IPS-NIHi7 (cell line): ENCODE data around the gene UFSP2.
"Not testable (repeated sequence)": the region's sequence is repeated elsewhere in the genome, so short reads cannot be mapped to it uniquely, and the experiment has no call there.

ENCODE experiments used
- DNase-seq: peaks from one replicate; pipeline ENCODE4 v3.0.0; 2012; ENCODE audit warnings: mixed read lengths; ENCODE audit errors: extremely low spot score

UFSP2 gene

DNA sequence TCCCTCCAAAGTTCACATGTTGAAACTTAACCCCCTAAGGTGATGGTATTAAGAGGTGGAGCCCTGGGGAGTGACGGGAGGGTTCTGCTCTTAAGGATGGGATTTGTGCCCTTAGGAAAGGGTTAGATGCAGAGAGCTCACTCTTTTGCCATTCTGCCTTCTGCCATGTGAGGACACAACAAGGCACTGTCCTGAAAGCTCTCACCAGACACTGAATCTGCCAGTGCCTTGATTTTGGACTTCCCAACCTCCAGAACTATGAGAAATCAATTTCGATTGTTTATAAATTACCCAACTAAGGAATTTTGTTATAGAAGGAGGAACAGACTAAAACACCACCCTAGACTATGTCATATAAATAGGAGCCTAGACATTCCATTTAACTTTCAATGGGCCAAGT is 41.7 kb downstream of the UFSP2 start:
- no peak for DNase-seq

DNA sequence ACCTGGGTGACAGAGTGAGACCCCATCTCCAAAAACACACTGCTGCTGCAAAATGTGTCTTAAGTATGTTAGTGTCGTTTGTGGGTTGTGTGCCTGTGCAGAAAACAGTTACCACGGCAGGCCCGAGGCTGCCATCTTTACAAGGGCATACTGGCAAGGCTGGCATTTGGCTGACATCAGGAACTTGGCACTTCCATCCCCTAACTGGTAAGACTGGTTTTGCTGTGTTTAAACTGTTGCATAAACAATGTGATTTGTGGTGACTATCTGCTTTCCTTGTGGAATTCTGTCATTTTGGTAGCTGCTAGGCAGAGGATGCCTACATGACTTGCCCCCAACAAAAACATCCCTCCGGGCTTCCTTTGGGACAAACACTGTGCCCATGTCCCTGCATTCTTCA is 42.3 kb downstream of the UFSP2 start:
- no peak for DNase-seq

DNA sequence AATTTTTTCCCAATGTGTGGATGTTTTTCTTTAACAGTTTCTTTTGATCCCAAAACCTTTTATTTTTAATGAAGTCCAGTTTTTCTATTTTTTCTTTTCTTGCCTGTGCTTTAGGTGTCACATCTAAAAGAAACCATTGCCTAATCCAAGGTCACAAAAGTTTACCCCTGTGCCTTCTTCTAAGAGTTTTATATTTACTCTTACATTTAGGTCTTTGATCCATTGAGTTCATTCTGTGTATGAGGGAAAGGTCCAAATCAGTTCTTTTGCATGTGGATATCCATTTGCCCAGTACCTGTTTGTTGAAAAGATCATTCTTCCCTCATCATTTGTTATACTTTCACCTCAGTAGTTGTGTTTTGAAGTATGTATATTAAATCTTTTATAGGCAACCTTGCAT is 43.0 kb downstream of the UFSP2 start:
- DNase-seq = no peak

DNA sequence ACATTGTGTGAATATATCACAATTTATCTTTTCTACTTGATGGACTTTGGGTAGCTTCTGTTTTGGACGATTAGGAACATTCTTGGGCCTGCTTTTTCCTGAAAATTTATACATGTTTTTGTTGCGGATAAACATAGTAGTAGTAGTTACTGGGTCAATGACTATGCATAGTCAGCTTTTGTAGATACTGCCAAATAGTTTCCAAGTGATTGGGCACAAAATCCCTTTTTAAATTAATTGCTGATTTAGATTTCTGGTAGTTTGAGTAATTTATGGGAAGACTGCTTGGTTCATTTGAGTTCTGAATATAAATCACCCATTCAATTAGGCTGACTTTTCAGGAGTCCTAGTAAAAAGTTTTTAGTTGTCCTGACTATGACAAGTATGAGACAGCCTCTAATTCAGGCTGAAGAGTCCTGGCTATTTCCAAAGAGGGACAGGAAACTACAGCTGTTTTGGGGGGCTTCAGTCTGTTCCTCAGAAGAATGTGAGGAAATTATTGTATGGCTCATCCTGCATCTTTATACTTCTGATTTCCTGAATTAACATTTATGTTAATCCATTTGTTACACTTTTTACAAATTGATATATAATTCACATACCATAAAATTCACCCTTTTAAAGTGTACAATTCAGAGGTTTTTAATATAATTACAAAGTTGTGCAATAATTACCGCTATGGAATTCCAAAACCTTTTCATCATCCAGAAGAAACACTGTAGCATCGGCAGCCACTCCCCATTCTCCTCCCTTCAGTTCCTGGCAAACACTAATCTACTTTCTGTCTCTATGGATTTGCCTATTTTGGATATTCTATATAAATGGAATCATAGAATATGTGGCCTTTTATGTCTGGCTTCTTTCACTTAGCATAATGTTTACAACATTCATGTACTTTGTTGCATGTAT is 44.2 kb downstream of the UFSP2 start:
- DNase-seq = no peak

DNA sequence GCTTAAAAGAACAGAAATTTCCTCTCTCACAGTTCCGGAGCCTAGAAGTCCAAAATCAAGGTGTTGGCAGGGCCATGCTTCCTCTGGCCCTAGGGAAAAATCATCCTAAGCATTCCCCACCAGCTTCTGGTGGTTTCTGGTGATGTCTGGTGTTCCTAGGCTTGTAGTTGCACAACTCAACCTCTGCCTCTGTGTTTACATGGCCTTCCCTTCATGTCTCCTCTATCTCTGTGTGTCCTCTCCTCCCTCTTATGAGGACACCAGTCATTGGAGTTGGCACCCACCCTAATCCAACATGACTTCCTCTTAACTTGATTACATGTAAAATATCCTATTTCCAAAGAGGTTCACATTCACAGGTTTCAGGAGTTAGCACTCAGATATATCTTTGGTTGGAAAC is 45.4 kb downstream of the UFSP2 start:
- no peak for DNase-seq

DNA sequence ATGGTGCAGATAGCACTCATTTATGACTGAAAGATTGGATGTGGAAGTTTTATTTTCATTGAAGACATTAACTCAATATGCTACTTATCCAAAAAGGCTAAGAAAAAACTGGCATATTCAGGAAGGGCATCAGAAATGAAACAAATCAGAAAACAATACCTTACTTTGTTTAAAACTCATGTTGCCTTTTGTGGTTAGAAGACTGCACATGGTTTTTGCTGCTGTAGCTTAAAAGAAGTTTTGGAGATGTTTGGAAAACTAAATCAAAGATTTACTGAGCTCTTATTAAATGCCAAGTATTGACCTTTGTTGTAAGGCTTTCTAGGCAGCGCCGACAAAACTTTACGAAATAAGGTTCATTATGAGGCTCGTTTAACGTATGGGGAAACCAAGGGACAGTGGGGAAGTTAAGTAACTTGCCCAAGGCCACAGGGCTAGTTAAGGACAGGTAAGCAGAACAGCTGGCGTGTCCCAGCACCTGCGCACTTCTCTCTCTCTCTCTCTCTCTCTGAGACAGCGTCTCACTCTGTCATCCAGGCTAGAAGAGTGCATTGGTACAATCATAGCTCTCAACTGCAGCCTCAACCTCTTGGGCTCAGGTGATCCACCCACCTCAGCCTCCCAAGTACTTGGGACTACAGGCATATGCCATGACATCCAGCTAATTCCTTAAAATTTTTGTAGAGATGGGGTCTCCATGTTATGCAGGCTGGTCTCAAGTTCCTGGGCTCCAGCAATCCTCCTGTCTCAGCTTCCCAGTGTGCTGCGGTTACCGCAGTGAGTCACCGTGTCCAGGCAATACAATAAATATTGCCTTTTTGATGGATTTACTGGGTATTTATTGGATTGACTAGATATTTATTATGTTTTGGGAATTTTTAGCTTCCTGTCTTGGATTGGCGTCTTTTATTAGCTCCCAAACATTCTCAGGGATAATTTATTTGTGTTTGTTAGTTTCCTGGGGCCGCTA is 46.2 kb downstream of the UFSP2 start:
- DNase-seq = no peak

DNA sequence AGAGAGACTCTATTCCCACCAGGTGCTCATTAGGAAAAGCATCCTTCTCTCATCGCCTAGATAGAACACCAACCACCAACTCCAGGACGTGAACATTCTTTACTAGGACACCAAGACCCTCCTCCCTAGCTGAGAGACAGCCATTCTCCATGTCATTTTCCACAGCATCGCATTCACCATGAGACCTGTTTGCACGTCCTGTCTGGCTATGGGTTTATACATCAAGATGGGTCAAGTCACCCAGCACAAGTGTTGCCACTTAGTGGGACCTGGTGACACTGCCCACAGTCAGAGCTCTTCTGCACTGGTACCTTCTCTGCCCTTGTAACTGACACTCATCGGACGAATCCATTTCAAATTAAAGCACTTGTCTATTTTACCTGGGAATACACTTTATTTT is 47.5 kb downstream of the UFSP2 start:
- no peak for DNase-seq

DNA sequence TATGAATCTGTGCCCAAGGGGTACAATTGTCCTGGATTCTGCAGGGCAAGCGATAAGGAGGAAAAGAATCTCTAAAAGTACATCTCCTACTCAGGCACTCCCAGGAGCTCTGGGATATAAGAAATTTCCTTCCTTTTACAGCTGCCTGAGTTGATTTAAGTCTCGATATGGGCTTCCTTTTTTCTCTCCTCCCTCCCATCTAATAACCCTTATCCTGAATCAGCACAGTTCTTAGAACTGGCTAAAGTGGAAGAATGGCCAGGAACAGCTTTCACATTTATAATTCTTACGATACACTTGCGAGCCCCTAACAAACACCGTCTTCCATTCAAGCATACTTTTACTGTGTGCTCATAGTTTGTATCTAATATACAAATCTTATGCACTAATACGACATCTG is 51.2 kb downstream of the UFSP2 start:
- no peak for DNase-seq

DNA sequence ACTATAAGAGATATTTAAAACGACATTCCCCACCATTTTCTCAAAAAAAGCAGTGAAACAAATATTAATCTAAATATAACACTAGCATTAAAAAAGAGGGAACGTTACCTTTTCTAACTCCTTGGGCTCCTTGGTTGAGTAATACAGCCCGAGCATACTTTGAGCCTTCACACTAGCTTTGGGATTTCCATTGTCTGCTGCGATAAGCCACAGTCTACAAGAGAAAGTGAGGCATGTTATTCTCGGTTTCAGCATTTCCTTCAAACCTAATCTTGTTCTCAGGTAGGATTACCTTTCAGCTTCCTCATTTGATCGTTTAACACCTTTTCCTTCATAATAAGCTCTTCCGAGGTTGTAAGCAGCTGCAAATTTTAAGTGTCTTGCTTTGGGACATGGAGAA is 51.7 kb downstream of the UFSP2 start:
- DNase-seq = no peak

DNA sequence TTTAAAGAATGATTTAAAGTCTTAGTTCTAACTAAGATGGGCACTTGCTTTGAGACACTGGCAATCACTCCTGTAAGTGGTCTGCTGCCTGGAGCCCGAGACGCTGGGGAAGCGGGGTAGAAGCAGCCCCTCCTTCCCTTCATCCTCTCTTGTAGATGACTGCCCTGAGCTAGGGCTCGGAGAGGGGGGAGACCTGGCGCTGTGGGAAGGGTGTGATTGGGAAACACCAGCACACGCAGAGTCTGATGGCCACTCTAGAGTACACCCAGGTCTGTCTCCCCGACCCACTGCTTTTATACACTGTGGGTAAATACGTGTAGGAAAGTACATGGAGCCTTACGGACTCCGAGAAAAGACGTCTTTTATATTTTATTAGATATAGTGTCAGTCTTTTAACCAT is 54.1 kb downstream of the UFSP2 start:
- DNase-seq = no peak

DNA sequence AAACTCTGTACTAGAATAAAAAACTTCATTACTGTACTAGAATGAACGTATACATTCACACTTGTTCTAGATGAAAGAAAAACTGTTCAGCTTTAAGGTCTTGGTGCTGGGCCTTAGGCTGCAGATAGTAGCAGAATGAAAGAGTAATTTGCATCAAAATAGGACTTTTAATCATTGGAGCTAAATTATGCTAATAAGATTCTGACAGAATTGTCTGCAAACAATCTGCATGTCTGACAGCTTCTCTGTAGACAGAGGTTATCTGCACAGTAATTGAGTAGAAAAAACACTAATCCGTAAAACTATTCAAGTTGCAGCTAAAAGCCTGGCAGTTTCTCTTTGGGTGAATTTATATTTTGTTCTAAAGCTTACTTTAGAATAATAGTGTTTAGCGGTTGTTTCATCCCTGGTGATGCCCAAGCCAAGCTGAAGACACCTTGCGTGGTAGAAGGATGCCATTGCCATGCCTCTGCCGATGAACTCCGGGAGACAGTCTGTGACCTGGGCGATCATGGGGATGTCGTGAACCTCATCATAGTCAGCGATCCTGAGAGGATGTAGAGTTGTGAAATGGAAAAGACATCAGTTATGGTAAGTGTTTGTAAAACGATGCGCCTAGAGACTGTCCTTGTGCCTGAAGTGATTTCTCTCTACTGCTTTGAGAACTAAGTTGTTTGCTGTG is 55.4 kb downstream of the UFSP2 start:
- DNase-seq = no peak

DNA sequence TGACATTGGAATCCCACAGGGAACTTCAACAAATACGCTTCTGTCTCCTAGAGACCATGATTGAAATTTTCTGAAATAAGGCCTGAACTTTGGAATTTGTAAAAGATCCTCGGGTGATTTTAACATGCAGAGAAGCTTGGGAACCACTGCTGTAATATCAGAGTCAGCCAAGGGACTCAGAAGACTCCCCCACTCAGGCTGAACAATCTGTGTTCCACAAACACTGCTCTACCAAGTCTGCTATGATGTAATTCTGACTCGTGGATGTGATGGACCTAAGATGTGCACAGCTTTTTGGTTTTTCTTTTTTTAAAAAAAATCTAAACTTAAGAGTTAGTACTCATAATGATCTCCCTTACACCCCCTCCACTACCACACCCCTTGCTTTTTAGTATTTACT is 56.0 kb downstream of the UFSP2 start:
- no peak for DNase-seq

DNA sequence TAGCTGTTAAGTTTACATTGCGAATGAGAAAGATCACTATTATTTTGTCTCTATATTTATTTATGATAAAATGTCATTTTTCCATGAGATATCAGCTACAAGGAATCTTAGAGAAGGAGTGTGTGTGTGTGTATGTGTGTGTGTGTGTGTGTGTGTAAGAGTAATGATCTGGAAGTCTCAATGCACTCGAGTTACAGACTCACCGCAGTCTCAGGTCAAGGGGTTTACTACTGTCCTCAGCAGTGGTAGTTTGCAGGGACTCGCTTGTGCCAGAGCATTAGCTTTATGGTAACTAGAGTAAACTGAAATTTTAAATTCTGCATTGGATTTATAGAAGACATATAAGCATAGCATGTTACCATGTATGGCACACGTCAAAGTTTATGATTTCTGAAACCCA is 60.9 kb downstream of the UFSP2 start:
- no peak for DNase-seq

DNA sequence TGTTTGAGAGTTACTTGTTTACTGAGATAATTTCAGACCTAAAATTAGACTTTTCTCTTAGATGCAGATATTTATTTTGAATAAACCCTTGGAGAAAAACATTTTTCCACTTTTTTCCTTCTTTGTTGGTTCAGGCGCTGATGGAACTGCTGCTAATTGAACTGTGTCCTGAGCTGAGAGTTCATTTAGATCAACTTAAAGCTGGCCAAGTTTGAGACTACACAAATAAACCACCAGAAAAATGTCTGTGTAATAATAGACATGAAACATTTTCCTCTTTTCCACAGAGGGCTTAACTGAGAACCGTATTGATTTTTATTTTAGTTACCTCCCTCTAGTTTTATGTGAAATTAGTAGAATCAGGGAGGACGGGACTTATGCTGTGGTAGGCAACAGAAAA is 62.5 kb downstream of the UFSP2 start:
- DNase-seq = no peak

DNA sequence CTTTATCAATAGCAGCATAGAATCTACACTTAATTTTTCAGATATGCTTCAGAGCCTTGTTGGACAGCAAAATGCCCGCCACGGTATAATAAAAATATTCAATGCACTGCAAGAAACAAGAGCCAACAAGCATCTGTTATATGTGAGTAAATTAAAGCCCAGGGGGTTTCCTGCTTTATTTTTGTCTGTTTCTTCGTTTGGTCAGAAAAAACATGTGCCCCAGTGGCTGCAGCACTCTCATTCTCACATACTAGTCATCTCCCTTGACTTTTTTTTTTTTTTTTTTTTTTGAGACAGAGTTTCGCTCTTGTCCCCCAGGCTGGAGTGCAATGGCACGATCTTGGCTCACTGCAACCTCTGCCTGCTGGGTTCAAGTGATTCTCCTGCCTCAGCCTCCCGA is 63.2 kb downstream of the UFSP2 start:
- not testable (repeated sequence) for DNase-seq

DNA sequence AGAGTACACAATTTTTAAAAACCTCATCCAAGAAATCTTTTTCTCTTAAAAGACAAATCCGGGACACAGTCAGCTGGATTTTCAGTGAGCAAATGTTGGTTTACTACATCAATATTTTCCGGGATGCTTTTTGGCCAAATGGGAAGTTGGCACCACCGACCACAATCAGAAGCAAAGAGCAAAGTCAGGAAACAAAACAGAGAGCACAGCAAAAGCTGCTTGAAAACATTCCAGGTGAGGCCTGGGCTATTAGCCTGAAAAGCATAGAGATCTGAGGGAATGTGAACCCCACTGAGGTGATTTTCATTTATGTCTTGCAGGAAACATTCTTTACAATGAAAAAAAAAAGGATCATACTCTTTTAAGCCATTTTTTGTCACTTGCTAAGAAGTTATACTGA is 63.9 kb downstream of the UFSP2 start:
- no peak for DNase-seq

DNA sequence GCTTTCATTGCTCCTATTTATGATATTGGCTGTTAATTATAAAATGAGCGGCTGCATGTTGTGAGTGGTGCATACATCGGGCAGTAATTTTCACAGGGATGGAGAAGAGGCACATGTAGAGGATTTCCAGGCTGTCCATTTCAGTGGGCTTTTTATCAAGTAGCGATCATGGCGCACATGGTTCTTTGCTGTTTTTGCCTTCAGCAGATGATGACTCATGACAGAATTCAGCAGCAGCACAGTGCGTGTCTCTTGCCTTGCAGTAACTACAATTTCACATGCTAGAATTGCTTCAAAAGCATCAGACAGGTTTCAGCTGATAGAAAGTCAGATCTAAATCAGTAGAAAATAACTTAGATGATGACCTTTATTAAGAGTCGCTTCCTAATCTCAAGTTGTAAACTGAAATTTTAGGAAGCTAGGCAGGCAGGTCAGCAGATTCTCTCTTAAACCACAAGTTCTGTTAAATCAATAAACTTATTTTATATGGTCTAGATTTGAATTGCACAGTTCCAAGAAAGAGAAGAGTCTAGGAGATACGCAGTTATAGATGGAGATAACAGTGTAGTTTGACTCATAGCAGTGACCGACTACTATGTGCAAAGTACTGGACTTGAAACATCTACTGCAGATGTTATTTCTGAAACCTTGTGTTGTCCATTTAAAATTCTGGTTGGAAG is 65.9 kb downstream of the UFSP2 start:
- no peak for DNase-seq

DNA sequence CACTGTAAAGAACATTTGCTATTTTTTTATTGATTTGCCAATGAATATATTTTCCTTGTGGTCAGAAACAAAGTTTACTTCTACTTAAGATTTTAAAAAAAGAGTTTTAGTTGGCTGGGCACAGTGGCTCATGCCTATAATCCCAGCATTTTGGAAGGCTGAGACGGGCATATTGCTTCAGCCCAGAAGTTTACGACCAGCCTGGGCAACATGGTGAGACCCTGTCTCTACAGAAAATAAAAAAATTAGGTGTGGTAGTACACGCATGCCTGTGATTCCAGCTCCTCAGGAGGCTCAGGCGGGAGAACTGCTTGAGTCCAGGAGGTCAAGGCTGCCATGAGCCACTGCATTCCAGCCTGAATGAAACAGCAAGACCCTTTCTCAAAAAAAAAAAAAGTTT is 66.8 kb downstream of the UFSP2 start:
- DNase-seq = no peak

DNA sequence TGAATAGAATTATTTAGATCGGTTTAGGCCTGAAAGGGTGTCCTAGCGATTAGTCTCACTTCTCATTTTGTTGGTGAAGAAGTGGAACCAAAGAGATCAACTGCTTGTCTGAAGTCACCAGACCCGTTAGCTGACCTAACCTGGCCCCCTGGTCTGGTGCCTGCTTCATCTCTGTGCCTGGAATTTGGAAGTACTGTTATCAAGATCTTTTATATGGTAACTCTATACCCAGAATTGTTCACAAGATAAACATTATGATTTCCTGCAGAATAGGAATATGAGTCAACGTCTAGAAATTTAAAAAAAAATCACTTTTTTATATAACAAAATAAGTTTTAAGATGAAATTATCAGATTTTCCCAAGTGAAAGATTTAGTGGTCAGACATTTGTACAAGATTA is 67.2 kb downstream of the UFSP2 start:
- no peak for DNase-seq

DNA sequence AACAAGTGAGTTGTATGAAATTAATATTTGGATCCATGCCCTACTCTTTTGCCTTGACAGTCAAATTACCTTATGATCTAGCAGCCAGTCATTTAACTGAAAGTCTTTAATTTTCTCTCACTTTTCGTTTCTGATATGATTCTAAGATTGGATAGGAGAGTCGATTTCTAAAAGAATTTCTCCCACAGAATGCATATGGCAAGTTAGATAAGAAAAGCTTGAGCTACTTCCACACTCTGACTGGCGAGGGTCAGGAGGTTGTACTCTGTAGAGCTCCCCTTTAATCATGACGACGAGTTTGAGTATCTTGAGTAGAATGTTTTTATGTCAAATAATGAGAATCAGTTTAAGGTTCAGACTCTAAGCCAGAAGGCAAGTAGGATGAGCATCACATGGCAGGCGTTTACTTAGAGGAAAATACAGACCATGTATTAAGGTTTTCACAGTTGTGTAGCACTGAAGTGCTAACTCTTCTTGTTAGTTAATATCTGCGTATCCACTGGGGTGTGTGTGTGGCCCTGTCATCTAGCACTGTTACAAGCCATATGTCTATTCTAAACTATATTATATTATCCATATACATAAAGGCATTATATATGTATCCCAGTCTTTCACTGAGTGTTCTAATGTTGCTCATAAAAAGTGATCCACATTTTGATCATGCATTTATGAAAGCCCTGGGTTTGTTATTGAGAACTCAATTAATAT is 67.9 kb downstream of the UFSP2 start:
- no peak for DNase-seq

DNA sequence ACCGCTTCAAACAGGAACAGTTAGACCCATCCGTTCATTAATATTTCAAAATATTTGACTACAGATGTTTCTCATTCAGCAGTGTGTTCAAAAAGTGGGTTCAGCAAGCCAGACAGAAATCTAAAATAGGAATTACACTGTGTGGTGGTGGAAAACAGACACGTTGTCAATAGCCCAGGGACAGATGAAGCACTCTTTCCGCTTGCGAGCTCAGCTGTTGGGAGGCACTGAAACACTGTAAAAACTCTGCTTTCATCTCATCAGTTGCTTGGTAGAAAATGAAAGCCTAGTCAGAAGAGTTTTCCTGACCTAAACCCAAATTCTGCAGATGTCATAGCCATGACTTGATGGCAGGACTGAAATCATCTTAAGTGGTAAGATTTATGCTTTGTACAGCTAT is 68.6 kb downstream of the UFSP2 start:
- DNase-seq = no peak
